CD4-positive, alpha-beta T cell (primary cell): ENCODE results near the gene NOTCH2. TPM values are rescaled to one million over a fixed set of nuclear protein-coding genes. Genes with fewer than 3 reads are reported as not detected.

ENCODE experiments used
- ATAC-seq: fragments of 200-7000 bp; cut with Tn5 transposase; one replicate; pipeline ENCODE4 v1.10.0; 2022; ENCODE audit warnings: mild to moderate bottlenecking; ENCODE audit not compliant: poor library complexity
- CTCF ChIA-PET: fragments of 350-600 bp; sonication (Branson Sonifier 250); formaldehyde crosslinking; loops from one replicate; lab custom pipeline; 2021; ENCODE audit warnings: antibody characterized with exemption, inconsistent platforms; lab: Charles Lee
- POLR2A ChIA-PET: fragments of 350-600 bp; sonication (Branson Sonifier 250); formaldehyde crosslinking; loops from one replicate; lab custom pipeline; 2021; ENCODE audit warnings: antibody characterized with exemption, inconsistent platforms; lab: Charles Lee
- DNase-seq, 14 experiments: peaks; one replicate each; pipeline ENCODE4 v3.0.0-alpha.2; 2013 to 2020; ENCODE audit warnings: mixed read lengths in 2 of 14
- H3K27ac ChIP-seq, 2 donors: one replicate each; pipeline versions ENCODE4 v1.5.1 to v1.7.0; 2013; ENCODE audit warnings: low read length in 2 of 2, low read depth in 1 of 2, mild to moderate bottlenecking in 1 of 2
- H3K27me3 ChIP-seq, 2 experiments: 1 replicate in 1 of 2; 2 replicates in 1 of 2; pipeline versions ENCODE4 v1.6.1 to v1.7.0; 2013; ENCODE audit warnings: low read length in 2 of 2, control low read depth in 1 of 2, mild to moderate bottlenecking in 1 of 2, moderate library complexity in 1 of 2; ENCODE audit not compliant: insufficient read depth in 2 of 2, control insufficient read depth in 1 of 2
- H3K36me3 ChIP-seq: one replicate; pipeline ENCODE4 v1.6.1; 2013; ENCODE audit warnings: low read length, control low read depth; ENCODE audit not compliant: insufficient read depth
- H3K4me1 ChIP-seq: one replicate; pipeline ENCODE4 v1.6.1; 2013; ENCODE audit warnings: low read length, control low read depth; ENCODE audit not compliant: insufficient read depth
- H3K4me3 ChIP-seq: one replicate; pipeline ENCODE4 v1.5.1; 2013; ENCODE audit warnings: mild to moderate bottlenecking, low read length, moderate library complexity
- H3K9me3 ChIP-seq, 2 experiments: 1 replicate in 1 of 2; 2 replicates in 1 of 2; pipeline versions ENCODE4 v1.6.1 to v1.7.0; 2013; ENCODE audit warnings: low read length in 2 of 2, mild to moderate bottlenecking in 2 of 2, control low read depth in 1 of 2, moderate library complexity in 1 of 2; ENCODE audit not compliant: control insufficient read depth in 1 of 2, insufficient read depth in 1 of 2
- H3K27ac Mint-ChIP-seq: one replicate; pipeline ENCODE4 v1.8.0; 2020; ENCODE audit warnings: mixed read lengths
- H3K27me3 Mint-ChIP-seq: one replicate; pipeline ENCODE4 v1.8.0; 2021; ENCODE audit warnings: mixed read lengths
- H3K36me3 Mint-ChIP-seq: one replicate; pipeline ENCODE4 v1.8.0; 2021; ENCODE audit warnings: low read depth, mixed read lengths
- H3K4me1 Mint-ChIP-seq: one replicate; pipeline ENCODE4 v1.8.0; 2021; ENCODE audit warnings: low read depth, mixed read lengths
- H3K4me3 Mint-ChIP-seq: one replicate; pipeline ENCODE4 v1.8.0; 2020; ENCODE audit warnings: mild to moderate bottlenecking, mixed read lengths
- H3K9me3 Mint-ChIP-seq: one replicate; pipeline ENCODE4 v1.8.0; 2020; ENCODE audit warnings: mixed read lengths
- CTCF ChIP-seq: fragments of 200-600 bp; IDR thresholded peaks from one replicate; pipeline ENCODE4 v1.8.0; 2022; ENCODE audit warnings: antibody characterized with exemption, mild to moderate bottlenecking
- intact Hi-C, 2 experiments: fragments of 100-400 bp; cut with DNase I in 1 of 2; cut with micrococcal nuclease in 1 of 2; formaldehyde crosslinking; loops; one replicate each; pipeline versions ENCODE4 v1.15.1 to v1.9.0; 2023 to 2025; cut with DNase I, micrococcal nuclease
- total RNA-seq, 174 experiments: library from RNA in 2 of 174; stranded (reverse) in 2 of 174; gene quantifications; one replicate each; pipeline ENCODE4 v1.2.3 and lab custom pipeline; 2021 to 2026

Gene NOTCH2
- total RNA-seq, 2 experiments from 2014 or later: 27.5 to 29.4 TPM

- Histone ChIP-seq H3K9me3 (no peaks in the 10 kb centered on the region), H3K27ac (no peak overlapping the region), H3K4me1 (no peaks in the 10 kb centered on the region), H3K4me3 (no peak overlapping the region), H3K36me3 (peaks cover 65% of the 10 kb centered on the region), H3K27me3 (no peaks in the 10 kb centered on the region)
- no peak for DNase-seq
- intact Hi-C loops: no loop called here
- Mint-ChIP-seq H3K36me3 (peaks cover 84% of the 10 kb centered on the region), H3K4me1 (no peaks in the 10 kb centered on the region), H3K27me3 (no peaks in the 10 kb centered on the region), H3K9me3 (no peaks in the 10 kb centered on the region), H3K4me3 (no peak overlapping the region), H3K27ac (no peak overlapping the region)
- no peak for ATAC-seq
- TF ChIP-seq CTCF: no peak
- ChIA-PET POLR2A (no interaction called here), CTCF (no interaction called here)
These were observed 153.9 kb downstream of the NOTCH2 start for GRCh38 chr1:119915517-119915916.

GRCh38 chr1:119914071-119914470 is 155.4 kb downstream of the NOTCH2 start:
- no peak for DNase-seq
- TF ChIP-seq CTCF: no peak
- intact Hi-C loops: no loop called here
- no peak for ATAC-seq
- no peak overlapping the region for H3K4me3 Mint-ChIP-seq
- H3K4me1 Mint-ChIP-seq: no peaks in the 10 kb centered on the region
- peaks cover 69% of the 10 kb centered on the region for H3K36me3 Mint-ChIP-seq
- Histone ChIP-seq H3K36me3 (peaks cover 52% of the 10 kb centered on the region), H3K27ac (no peak overlapping the region), H3K9me3 (no peaks in the 10 kb centered on the region), H3K27me3 (no peaks in the 10 kb centered on the region), H3K4me3 (no peak overlapping the region), H3K4me1 (no peaks in the 10 kb centered on the region)
- H3K27me3 Mint-ChIP-seq: no peaks in the 10 kb centered on the region
- no peaks in the 10 kb centered on the region for H3K9me3 Mint-ChIP-seq
- ChIA-PET POLR2A (no interaction called here), CTCF (no interaction called here)
- H3K27ac Mint-ChIP-seq: no peak overlapping the region

GRCh38 chr1:119912963-119913362 is 156.5 kb downstream of the NOTCH2 start:
- peaks cover 58% of the 10 kb centered on the region for H3K36me3 Mint-ChIP-seq
- intact Hi-C loops: no loop called here
- ChIA-PET CTCF (no interaction called here), POLR2A (no interaction called here)
- H3K27me3 Mint-ChIP-seq: no peaks in the 10 kb centered on the region
- no peaks in the 10 kb centered on the region for H3K4me1 Mint-ChIP-seq
- Histone ChIP-seq H3K4me1 (no peaks in the 10 kb centered on the region), H3K9me3 (no peaks in the 10 kb centered on the region), H3K27ac (no peak overlapping the region), H3K27me3 (no peaks in the 10 kb centered on the region), H3K4me3 (no peak overlapping the region), H3K36me3 (peaks cover 41% of the 10 kb centered on the region)
- no peaks in the 10 kb centered on the region for H3K9me3 Mint-ChIP-seq
- ATAC-seq: no peak
- H3K4me3 Mint-ChIP-seq: no peak overlapping the region
- DNase-seq: no peak
- no peak for TF ChIP-seq CTCF
- no peak overlapping the region for H3K27ac Mint-ChIP-seq
